ENCODE measurements around the gene TBC1D4.

GRCh38 chr13:75437582-75438318, 44.2 kb downstream of the TBC1D4 start:
- TF ChIP-seq POLR2A (IDR thresholded peaks at IDR 0.05) = no peak
- no peak for TF ChIP-seq CTCF (IDR thresholded peaks at IDR 0.05)

All from esophagus squamous epithelium (tissue), 4 donors.